Lower leg skin (tissue), 4 donors: Measurements from ENCODE around the gene LTBP4. TPM values are rescaled to one million over a fixed set of nuclear protein-coding genes. Genes with fewer than 3 reads are reported as not detected.

ENCODE experiments used
- DNase-seq, 2 donors: peaks; one replicate each; pipeline ENCODE4 v3.0.0-alpha.2; 2019; ENCODE audit warnings: low spot score in 2 of 2
- H3K4me3 ChIP-seq: fragments of 200-600 bp; sonication (generic); 2 replicates; pipeline ENCODE4 v1.5.1; 2017; ENCODE audit warnings: mild to moderate bottlenecking, low read depth; ENCODE audit not compliant: poor library complexity, severe bottlenecking
- POLR2A ChIP-seq, 2 donors: fragments of 450-650 bp; IDR thresholded peaks; one replicate each; pipeline ENCODE4 v1.6.1; 2016 to 2017; ENCODE audit warnings: antibody characterized with exemption in 2 of 2, mild to moderate bottlenecking in 1 of 2, moderate library complexity in 1 of 2
- WGBS, 2 donors: methylation state at CpG; one replicate each; pipeline ENCODE4 v1.1.5; 2018; 5-methylcytosine and 5-hydroxymethylcytosine counted together
- intact Hi-C: fragments of 100-400 bp; cut with DNase I; formaldehyde crosslinking; loops from one replicate; pipeline ENCODE4 v1.15.0; 2023; ENCODE audit warnings: low total_unique reads
- total RNA-seq, 4 donors: library from RNA; depleted of rRNA; stranded (reverse); fragments of >200 nt; gene quantifications; one replicate each; pipeline ENCODE4 v1.1.0, GENCODE V29; 2016
- TF ChIP-seq, protein P1 (sequence below), 3 donors: fragments of 450-650 bp; IDR thresholded peaks; one replicate each; pipeline ENCODE4 v1.5.1; 2016; ENCODE audit warnings: antibody characterized with exemption in 3 of 3, mild to moderate bottlenecking in 3 of 3, moderate library complexity in 2 of 3

The LTBP4 gene
- 100 to 1,000 TPM; 113 to 181 (median 144) TPM for total RNA-seq

- TF ChIP-seq POLR2A (IDR thresholded peaks at IDR 0.05), result no peak
- TF ChIP-seq, protein P1, sequence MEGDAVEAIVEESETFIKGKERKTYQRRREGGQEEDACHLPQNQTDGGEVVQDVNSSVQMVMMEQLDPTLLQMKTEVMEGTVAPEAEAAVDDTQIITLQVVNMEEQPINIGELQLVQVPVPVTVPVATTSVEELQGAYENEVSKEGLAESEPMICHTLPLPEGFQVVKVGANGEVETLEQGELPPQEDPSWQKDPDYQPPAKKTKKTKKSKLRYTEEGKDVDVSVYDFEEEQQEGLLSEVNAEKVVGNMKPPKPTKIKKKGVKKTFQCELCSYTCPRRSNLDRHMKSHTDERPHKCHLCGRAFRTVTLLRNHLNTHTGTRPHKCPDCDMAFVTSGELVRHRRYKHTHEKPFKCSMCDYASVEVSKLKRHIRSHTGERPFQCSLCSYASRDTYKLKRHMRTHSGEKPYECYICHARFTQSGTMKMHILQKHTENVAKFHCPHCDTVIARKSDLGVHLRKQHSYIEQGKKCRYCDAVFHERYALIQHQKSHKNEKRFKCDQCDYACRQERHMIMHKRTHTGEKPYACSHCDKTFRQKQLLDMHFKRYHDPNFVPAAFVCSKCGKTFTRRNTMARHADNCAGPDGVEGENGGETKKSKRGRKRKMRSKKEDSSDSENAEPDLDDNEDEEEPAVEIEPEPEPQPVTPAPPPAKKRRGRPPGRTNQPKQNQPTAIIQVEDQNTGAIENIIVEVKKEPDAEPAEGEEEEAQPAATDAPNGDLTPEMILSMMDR (IDR thresholded peaks at IDR 0.05), result no peak
- DNase-seq, result peak in 1 of 2 donors; percentile 90
- 2% methylated on average over 15 to 40 of the region's 82 CpGs for WGBS, 2 donors
- intact Hi-C loops, result no loop called here
- H3K4me3 ChIP-seq, result peak within 1 kb of the TSS; percentile 38
Measured at GRCh38 chr19:40601134-40601974, at the start of gene LTBP4. LTBP4 (plus strand) TSS chr19:40601369; CDS start chr19:40601388, 19 bp downstream.

GRCh38 chr19:40552848-40553247, 48.3 kb upstream of the LTBP4 start:
- TF ChIP-seq POLR2A (IDR thresholded peaks at IDR 0.05), result no peak
- TF ChIP-seq, protein P1 (IDR thresholded peaks at IDR 0.05), result no peak
- intact Hi-C loops, result loop anchor here (5.0 kb wide), 1 partner anchor 44 kb away; no protein-coding TSS in a partner anchor
- H3K4me3 ChIP-seq, result no peak overlapping the region
- WGBS, 2 donors, result 88 to 94% methylated on average over 3 of the region's 3 CpGs
- no peak for DNase-seq

- TF ChIP-seq POLR2A (IDR thresholded peaks at IDR 0.05), result no peak
- TF ChIP-seq, protein P1 (IDR thresholded peaks at IDR 0.05), result no peak
- no peak for DNase-seq
Measured at GRCh38 chr19:40553885-40554857, 47.0 kb upstream of the LTBP4 start.

GRCh38 chr19:40555978-40556689, 45.0 kb upstream of the LTBP4 start:
- intact Hi-C loops, result no loop called here
- H3K4me3 ChIP-seq, result no peak overlapping the region
- no peak for DNase-seq
- 81 to 82% methylated on average over 17 of the region's 17 CpGs for WGBS, 2 donors
- no peak for TF ChIP-seq POLR2A (IDR thresholded peaks at IDR 0.05)
- TF ChIP-seq, protein P1 (IDR thresholded peaks at IDR 0.05), result no peak

More at GRCh38 chr19:40553885-40554857, 47.0 kb upstream of the LTBP4 start:
- WGBS, 2 donors, result 19 to 31% methylated on average over 26 to 62 of the region's 69 CpGs
- H3K4me3 ChIP-seq, result no peak overlapping the region
- intact Hi-C loops, result loop anchor here (5.0 kb wide), 1 partner anchor 43 kb away; no protein-coding TSS in a partner anchor

GRCh38 chr19:40556953-40557530, 44.1 kb upstream of the LTBP4 start:
- intact Hi-C loops, result no loop called here
- WGBS, 2 donors, result 83 to 92% methylated on average over 18 to 24 of the region's 24 CpGs
- no peak overlapping the region for H3K4me3 ChIP-seq
- TF ChIP-seq POLR2A (IDR thresholded peaks at IDR 0.05), result no peak
- TF ChIP-seq, protein P1 (IDR thresholded peaks at IDR 0.05), result no peak
- no peak for DNase-seq
